Brain microvascular endothelial cell (primary cell): ENCODE measurements around the gene DLGAP3.

ENCODE experiments used
- DNase-seq: peaks from one replicate; pipeline ENCODE4 v3.0.0-alpha.2; 2020
- H3K27ac ChIP-seq: fragments of 250-450 bp; sonication (Bioruptor Pico); 2 replicates; pipeline ENCODE4 v1.5.1; 2020; ENCODE audit warnings: mild to moderate bottlenecking, moderate library complexity
- H3K27me3 ChIP-seq: fragments of 250-450 bp; sonication (Bioruptor Pico); replicated peaks from 2 replicates; pipeline ENCODE4 v1.5.1; 2020; ENCODE audit warnings: mild to moderate bottlenecking
- H3K36me3 ChIP-seq: fragments of 250-450 bp; sonication (Bioruptor Pico); replicated peaks from 2 replicates; pipeline ENCODE4 v1.5.1; 2020; ENCODE audit warnings: mild to moderate bottlenecking
- H3K4me3 ChIP-seq: 2 replicates; pipeline ENCODE4 v1.5.1; 2011; ENCODE audit warnings: low read depth, mild to moderate bottlenecking, control low read depth, low read length, moderate library complexity
- CTCF ChIP-seq: IDR thresholded peaks from 2 replicates; pipeline ENCODE4 v1.5.1; 2011; ENCODE audit warnings: low read depth, mild to moderate bottlenecking, moderate library complexity, low read length, control low read depth, inconsistent platforms; ENCODE audit errors: missing control alignments
- in situ Hi-C: cut with HindIII; loops from 2 replicates; pipeline ENCODE4 v1.10.0; 2017; ENCODE audit warnings: low sequenced_read_pairs, low pct_ligation_motif_present

DLGAP3 gene

GRCh38 chr1:34929497-34929852 is at the start of gene DLGAP3:
Gene DLGAP3 (minus strand): TSS chr1:34929650. CDS start chr1:34905383, 24,267 bp downstream.
- peaks cover 27% of the 10 kb centered on the region for H3K27me3 ChIP-seq
- no peaks in the 10 kb centered on the region for H3K36me3 ChIP-seq
- no peak for DNase-seq
- in situ Hi-C loops = no loop called here
- H3K27ac ChIP-seq = no peak within 1 kb of the TSS
- TF ChIP-seq CTCF = no peak
- peak within 1 kb of the TSS; percentile 31 for H3K4me3 ChIP-seq

GRCh38 chr1:34978921-34979320 is 49.5 kb upstream of the DLGAP3 start:
- DNase-seq = no peak
- Histone ChIP-seq H3K27ac (no peak overlapping the region), H3K36me3 (no peaks in the 10 kb centered on the region), H3K27me3 (no peaks in the 10 kb centered on the region), H3K4me3 (no peak overlapping the region)
- in situ Hi-C loops = loop anchor here (25.0 kb wide), 1 partner anchor 133 kb away; no protein-coding TSS in a partner anchor
- no peak for TF ChIP-seq CTCF

- no peak for DNase-seq
- Histone ChIP-seq H3K27ac (no peak overlapping the region), H3K4me3 (no peak overlapping the region), H3K27me3 (no peaks in the 10 kb centered on the region), H3K36me3 (no peaks in the 10 kb centered on the region)
- in situ Hi-C loops = loop anchor here (25.0 kb wide), 1 partner anchor 134 kb away; no protein-coding TSS in a partner anchor
- TF ChIP-seq CTCF = no peak
These were observed 48.4 kb upstream of the DLGAP3 start for GRCh38 chr1:34977858-34978257.

- in situ Hi-C loops = loop anchor here (25.0 kb wide), 1 partner anchor 135 kb away; no protein-coding TSS in a partner anchor
- H3K27ac ChIP-seq = no peak overlapping the region
- H3K27me3 ChIP-seq = no peaks in the 10 kb centered on the region
- DNase-seq = no peak
- no peaks in the 10 kb centered on the region for H3K36me3 ChIP-seq
- TF ChIP-seq CTCF = no peak
- no peak overlapping the region for H3K4me3 ChIP-seq
These were observed 47.7 kb upstream of the DLGAP3 start for GRCh38 chr1:34977210-34977471.

GRCh38 chr1:34976384-34977209 is 47.1 kb upstream of the DLGAP3 start:
- DNase-seq = no peak
- Histone ChIP-seq H3K27me3 (no peaks in the 10 kb centered on the region), H3K27ac (no peak overlapping the region), H3K36me3 (no peaks in the 10 kb centered on the region), H3K4me3 (no peak overlapping the region)
- TF ChIP-seq CTCF = no peak
- in situ Hi-C loops = loop anchor here (25.0 kb wide), 1 partner anchor 136 kb away; no protein-coding TSS in a partner anchor
